HG02840 (cell line): Measurements from ENCODE around the gene MAP4K5.
A peak's percentile ranks its signal among the peaks of the same experiment; 100 is the strongest.
"Not testable (repeated sequence)": the region's sequence is repeated elsewhere in the genome, so short reads cannot be mapped to it uniquely, and the experiment has no call there.

Source experiments
- ATAC-seq: cut with Tn5 transposase; IDR thresholded peaks from one replicate; pipeline ENCODE4 v1.9.1; 2021; ENCODE audit warnings: mild to moderate bottlenecking, moderate library complexity, moderate number of reproducible peaks; ENCODE audit not compliant: unreplicated experiment, low FRiP score

MAP4K5 gene

DNA sequence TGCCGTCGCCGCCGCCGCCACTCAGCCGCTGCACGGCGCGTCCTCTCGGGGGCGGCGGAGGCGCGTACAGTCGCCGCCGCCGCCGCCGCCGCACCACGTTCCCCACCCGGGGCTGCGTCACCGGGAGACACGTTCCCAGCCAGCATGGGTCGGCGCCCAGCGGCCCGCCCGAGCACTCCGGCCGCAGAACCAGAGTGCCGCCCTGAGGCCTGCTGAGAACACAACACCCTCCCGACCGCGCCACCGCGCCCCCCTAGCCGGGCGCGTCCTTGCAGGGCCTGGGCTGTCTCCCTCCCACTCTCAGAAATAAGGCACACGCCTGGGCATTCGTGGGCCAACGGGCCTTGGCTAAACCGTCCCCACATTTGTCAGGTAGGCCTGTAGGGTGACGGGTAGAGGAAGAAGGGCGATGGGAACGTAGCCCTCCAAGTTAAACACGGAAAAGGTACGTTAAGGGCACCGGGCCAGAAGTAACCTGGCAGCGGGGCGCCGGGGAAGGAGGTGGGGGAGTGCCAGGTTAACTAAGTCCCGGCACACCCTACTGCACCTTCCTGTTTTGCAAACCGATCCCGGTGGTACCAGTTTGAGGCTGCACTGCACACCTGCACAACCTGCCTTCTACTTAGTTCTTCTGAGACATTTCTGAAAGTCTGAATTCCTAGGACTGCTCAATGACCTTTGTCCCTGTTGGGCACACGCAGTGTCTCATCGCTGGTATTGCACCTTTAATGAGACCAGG, at the start of gene MAP4K5:
MAP4K5 (minus strand) TSS at position 68 of the 739 bp plus-strand sequence. CDS start 520 bp downstream, outside the sequence.
- peak; percentile 96 for ATAC-seq

DNA sequence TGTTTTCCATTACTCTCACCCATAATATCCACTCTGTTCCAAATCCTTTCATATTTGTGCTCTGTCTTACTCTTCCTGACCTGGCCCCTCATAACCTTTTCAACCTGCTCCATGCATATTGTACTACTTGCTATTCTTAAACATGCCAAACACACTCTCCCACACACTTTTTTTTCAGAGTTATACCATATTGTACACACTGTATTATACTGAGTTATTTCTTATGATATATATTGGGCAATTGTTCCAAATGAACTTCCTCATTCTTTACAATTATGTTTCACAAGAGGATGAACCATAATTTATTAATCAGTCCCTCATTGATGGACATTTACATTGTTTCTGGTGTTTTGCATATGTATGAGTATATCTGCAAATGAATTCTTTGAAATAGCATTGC, 46.1 kb upstream of the MAP4K5 start:
- no peak for ATAC-seq

DNA sequence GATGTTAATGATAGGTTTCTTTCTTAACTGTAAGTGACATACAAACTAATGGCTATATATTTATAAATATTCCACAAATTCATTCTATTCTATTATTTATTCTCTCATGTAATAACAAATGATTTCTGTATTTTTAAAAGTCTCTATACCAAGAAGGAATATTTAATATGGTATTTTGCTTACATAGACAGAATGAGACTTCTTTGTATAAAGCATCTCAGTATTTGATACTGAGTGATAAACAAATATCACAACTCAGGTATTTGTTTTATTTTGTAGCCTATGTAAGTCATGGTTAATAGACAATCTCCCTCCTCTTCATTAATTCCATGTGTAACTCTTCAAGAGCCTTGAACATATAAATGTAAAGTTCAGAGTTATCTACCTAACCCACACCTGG, 45.6 kb upstream of the MAP4K5 start:
- ATAC-seq: no peak

DNA sequence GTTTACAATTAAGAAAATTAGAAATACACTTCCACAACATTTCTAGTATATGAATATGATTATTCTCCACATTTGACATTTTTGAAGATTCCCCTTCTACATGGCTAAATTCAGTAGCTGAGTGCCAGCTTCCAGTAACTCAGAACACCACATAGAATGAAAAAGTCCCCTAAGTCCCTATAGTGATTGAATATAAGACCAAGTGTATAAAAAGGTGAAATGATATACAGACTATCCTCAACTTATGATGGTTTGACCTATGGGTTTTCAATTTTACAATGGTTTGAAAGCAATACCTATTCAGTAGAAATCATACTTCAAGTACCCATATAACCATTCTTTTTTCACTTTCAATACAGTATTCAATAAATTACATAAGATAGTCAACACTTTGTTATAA, 43.4 kb upstream of the MAP4K5 start:
- ATAC-seq: no peak

DNA sequence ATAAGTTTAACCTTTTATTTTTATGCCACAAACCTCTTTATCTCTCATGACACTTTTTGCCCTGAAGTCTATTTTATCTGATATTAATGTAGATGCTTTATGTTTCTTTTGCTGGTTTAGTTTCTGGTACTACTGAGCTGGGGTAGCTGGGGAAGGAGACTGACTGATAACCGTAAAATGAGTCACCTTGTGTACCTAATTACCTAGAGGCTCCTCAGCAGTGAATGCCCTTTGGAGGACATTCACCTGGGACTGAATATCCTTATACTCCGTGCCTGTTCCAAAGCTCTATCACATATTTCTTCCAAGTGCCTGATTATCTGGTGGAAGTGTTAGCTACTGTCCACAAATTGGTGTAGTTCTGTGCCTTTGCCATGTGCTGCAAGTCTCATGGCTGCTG, 41.5 kb upstream of the MAP4K5 start:
- no peak for ATAC-seq

GRCh38 chr14:50569714-50570274, 37.4 kb upstream of the MAP4K5 start:
- ATAC-seq: no peak

DNA sequence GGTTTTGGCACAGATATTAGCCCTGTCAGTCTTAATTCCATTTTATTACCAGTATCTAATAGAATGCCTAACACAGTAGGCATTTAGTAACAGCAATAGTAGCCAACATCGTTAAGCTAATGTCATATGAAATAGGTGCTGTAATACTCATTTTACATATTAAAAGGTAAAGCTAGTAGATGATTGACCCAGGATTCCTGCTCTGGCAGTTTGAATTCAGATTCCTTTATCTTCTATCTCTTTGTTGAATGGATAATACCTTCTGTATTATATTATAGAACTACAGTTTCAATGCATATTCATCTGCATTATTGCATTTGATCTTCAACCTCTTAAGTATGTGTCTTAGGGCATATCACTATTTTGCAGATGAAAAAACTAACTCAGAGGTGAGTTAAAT, 30.5 kb upstream of the MAP4K5 start:
- no peak for ATAC-seq

GRCh38 chr14:50560931-50561285, 28.5 kb upstream of the MAP4K5 start:
- no peak for ATAC-seq

DNA sequence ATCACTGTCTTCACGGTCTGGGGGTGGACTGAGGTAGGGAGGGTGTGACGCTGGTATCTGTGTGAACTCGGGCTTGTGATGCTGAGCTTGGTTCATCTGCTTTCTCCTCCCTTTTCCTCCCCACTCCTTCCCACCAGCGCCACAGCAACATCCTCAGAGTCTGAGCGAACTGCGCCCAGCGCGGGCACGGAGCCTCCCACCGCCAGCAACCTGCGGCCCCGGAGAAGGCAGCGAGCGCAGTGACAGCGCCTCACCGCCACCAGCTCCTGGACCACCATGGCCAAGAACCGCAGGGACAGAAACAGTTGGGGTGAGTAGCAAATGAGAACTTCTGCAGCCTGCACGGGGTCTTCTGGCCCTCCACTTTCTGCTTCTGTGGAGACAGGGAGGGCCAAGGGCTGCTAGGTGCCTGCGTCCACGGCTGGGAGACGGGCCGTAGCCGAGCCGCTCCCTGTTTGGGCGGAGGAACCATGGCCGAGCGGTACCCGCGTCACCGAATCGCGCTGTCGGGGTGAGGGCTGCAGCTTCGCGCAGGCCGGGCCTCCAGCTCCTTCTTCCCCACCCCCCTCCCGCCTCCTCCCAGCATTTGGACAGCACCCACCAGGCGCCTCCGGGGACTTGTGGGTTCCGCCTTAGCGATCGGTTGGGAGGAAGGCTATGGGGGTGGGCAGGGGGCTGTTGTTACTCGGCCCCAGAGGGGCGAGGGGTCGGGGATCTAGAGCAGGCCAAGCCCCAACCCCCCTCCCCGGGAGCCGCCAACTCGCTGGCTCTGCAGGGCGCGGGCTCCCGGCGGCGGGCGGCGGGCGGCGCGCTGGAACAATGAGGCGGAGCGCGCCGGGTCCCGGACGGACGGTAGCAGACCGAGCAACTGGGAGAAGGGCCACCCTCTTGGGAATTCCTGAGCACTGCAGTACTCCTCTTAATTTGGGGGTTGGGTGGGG, 27.9 kb upstream of the MAP4K5 start, which contains the start of gene ATL1:
ATL1 (plus strand) TSS at position 156 of the 941 bp plus-strand sequence; CDS start at position 277, 121 bp downstream.
- ATAC-seq: no peak

GRCh38 chr14:50552796-50553195, 20.4 kb upstream of the MAP4K5 start:
- ATAC-seq: not testable (repeated sequence)

GRCh38 chr14:50551877-50552276, 19.5 kb upstream of the MAP4K5 start:
- ATAC-seq: no peak

DNA sequence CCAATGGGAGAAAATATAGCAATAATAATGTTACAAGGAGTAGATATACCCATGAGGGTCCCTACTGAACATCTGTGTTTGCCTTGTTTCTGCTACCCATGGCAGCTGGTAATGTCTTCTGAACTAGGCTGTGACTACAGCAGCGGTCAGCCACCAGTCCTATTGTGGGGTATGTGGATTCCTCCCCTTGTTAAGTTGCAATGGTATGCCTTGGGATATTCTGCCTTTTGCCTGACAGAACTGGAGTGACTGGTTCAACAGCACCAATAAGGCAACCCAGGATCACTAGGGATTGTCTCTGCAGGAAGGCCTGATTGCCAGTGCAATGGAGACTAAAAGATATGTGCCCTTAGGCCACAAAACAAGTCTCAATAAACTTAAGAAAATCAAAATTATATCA, 17.9 kb upstream of the MAP4K5 start:
- ATAC-seq: no peak

DNA sequence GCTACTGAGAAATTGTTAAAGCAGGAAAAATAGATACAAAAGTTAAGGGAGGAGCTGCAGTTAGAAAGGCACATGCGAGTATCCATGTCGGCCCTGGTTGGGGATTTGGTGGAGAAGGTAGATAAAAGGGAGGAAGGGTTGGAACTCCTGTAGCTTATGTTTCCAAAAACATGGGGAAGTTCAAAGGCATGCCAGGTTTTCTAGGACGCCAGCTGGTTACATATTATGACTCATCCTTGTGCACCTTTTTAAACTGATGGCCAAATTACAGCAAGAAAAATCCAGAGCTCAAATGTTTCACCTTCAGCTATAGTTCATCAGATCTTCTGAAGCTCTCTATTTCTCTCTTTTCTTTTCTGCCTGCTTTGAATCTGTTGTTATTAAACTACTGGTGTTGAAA, 13.2 kb upstream of the MAP4K5 start:
- ATAC-seq: no peak

GRCh38 chr14:50544911-50545310, 12.5 kb upstream of the MAP4K5 start:
- ATAC-seq: no peak

- ATAC-seq: no peak
Observed at GRCh38 chr14:50542941-50543418, 10.6 kb upstream of the MAP4K5 start.

- no peak for ATAC-seq
Observed at GRCh38 chr14:50541159-50541567, 8.8 kb upstream of the MAP4K5 start.

- no peak for ATAC-seq
Observed at GRCh38 chr14:50539051-50539450, 6.7 kb upstream of the MAP4K5 start.

DNA sequence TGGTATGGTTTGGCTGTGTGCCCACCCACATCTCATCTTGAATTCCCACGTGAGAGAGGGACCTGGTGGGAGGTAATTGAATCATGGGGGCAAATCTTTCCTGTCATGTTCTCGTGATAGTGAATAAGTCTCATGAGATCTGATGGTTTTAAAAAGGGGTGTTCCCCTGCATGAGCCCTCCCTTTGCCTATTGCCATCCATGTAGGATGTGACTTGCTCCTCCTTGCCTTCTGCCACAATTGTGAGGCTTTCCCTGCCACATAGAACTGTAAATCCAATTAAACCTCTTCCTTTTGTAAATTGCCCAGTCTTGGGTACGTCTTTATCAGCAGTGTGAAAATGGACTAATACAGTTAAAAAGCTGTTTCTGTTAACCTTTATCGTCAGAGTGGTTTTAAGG, 5.7 kb upstream of the MAP4K5 start:
- not testable (repeated sequence) for ATAC-seq

- no peak for ATAC-seq
Observed at GRCh38 chr14:50534997-50535396, 2.6 kb upstream of the MAP4K5 start.

DNA sequence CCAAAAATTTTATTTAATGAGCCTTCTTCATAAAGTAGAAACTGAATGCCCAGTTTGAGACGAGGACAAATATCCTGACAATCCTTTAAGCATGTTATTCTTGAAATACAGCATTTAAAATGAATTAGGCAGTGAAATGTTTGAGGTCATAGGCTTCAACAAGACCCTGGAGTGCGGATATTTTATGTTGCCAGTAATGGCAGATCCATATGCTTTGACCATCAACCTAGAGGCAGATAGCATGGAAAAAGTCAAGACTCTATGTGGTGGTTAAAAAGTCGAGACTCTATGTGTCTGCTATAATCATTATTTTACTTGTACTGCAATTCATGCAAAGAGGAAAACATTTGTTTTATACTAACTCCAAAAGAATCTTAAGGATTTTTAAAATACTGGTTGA, 2.0 kb upstream of the MAP4K5 start:
- ATAC-seq: no peak

DNA sequence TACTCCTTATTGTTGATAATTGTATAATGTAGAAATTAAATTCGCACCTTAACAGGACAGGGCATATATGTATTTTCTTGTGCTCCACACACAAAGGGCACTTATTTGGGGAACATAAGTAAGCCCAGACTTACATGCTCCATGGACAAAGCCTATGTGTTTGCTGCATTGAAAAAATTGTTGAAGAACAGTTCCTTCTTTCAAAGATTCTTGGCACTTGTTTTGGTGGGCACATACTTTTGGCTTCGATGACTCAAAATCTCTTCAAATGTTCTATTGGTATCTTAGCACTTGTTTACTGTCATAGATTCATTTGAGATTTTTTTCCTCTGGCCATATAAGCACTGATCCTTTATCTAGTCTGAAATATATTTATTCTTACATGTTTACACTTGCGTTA, 1.4 kb upstream of the MAP4K5 start:
- no peak for ATAC-seq
